Osteoblast (primary cell): ENCODE measurements around the gene OR52E6. TPM values are rescaled to one million over a fixed set of nuclear protein-coding genes. Genes with fewer than 3 reads are reported as not detected.
A peak's percentile ranks its signal among the peaks of the same experiment; 100 is the strongest.

Experiments used
- DNase-seq: peaks from one replicate; pipeline ENCODE4 v3.0.0; 2011; ENCODE audit warnings: low spot score, mixed read lengths; ENCODE audit not compliant: insufficient read length; ENCODE audit errors: missing footprints
- H2AFZ ChIP-seq: 2 replicates; pipeline ENCODE4 v1.6.0; 2011; ENCODE audit warnings: mild to moderate bottlenecking, low read length
- H3K27ac ChIP-seq: 2 replicates; pipeline ENCODE4 v1.5.1; 2011; ENCODE audit warnings: mild to moderate bottlenecking, low read depth, low read length, moderate library complexity
- H3K27me3 ChIP-seq: 2 replicates; pipeline ENCODE4 v1.6.0; 2012; ENCODE audit warnings: mild to moderate bottlenecking, control low read depth, inconsistent platforms, low read length, moderate library complexity; ENCODE audit not compliant: insufficient read depth
- H3K36me3 ChIP-seq: 2 replicates; pipeline ENCODE4 v1.5.1; 2011; ENCODE audit warnings: mild to moderate bottlenecking, low read length, control low read depth, moderate library complexity; ENCODE audit not compliant: insufficient read depth
- H3K4me1 ChIP-seq: 2 replicates; pipeline ENCODE4 v1.5.1; 2011; ENCODE audit warnings: mild to moderate bottlenecking, low read length, control low read depth, moderate library complexity; ENCODE audit not compliant: insufficient read depth
- H3K4me2 ChIP-seq: 2 replicates; pipeline ENCODE4 v1.6.0; 2011; ENCODE audit warnings: mild to moderate bottlenecking, low read length; ENCODE audit not compliant: insufficient read depth
- H3K4me3 ChIP-seq: fragments of 200-600 bp; sonication (generic); 3 replicates; pipeline ENCODE4 v1.5.1; 2012; ENCODE audit warnings: mild to moderate bottlenecking, low read length, inconsistent platforms; ENCODE audit not compliant: insufficient read depth
- H3K79me2 ChIP-seq: 2 replicates; pipeline ENCODE4 v1.6.0; 2012; ENCODE audit warnings: mild to moderate bottlenecking, low read length, control low read depth, inconsistent platforms; ENCODE audit not compliant: insufficient read depth
- H3K9me3 ChIP-seq: 2 replicates; pipeline ENCODE4 v1.5.1; 2011; ENCODE audit warnings: low read depth, low read length, control low read depth
- H4K20me1 ChIP-seq: 2 replicates; pipeline ENCODE4 v1.6.0; 2012; ENCODE audit warnings: mild to moderate bottlenecking, low read length, control low read depth; ENCODE audit not compliant: insufficient read depth
- CTCF ChIP-seq: IDR thresholded peaks from 2 replicates; pipeline ENCODE4 v1.5.1; 2011; ENCODE audit warnings: mild to moderate bottlenecking, low read depth, low read length, moderate library complexity; ENCODE audit errors: extremely low read depth
- total RNA-seq: library from RNA; depleted of rRNA; stranded (reverse); fragments of >200 nt; gene quantifications from 2 replicates; pipeline ENCODE4 v1.2.3, GENCODE V29; 2012

OR52E6 gene
- total RNA-seq, 1 donor: 1.4 TPM

DNA sequence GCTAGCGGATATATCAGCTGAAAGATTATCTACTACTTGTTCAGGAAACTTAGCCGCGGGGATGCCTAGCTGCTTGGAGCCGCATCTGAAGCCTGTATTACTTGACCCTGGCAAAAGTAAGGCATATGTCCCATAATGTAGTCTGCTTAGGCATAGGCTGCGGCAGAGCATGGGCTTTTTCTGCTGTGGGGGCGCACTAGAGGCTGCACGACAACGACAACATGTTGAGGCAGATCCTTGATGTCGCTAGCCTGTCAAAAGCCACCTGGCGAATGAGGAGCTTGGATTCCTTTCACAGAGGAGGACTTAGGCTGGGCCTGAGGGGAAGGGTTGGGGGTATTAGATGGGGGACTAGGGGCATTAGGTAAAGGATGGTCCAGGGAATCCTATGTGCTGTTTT is 34.1 kb downstream of the OR52E6 start:
- no peak overlapping the region for H3K27ac ChIP-seq
- H3K4me1 ChIP-seq: peaks cover 4% of the 10 kb centered on the region
- TF ChIP-seq CTCF: no peak
- no peak overlapping the region for H3K4me2 ChIP-seq
- H3K79me2 ChIP-seq: no peaks in the 10 kb centered on the region
- peak overlapping the region; percentile 20 for H2AFZ ChIP-seq
- no peaks in the 10 kb centered on the region for H3K9me3 ChIP-seq
- no peak overlapping the region for H3K4me3 ChIP-seq
- no peaks in the 10 kb centered on the region for H3K27me3 ChIP-seq
- no peak for DNase-seq
- H4K20me1 ChIP-seq: no peaks in the 10 kb centered on the region
- H3K36me3 ChIP-seq: no peaks in the 10 kb centered on the region

DNA sequence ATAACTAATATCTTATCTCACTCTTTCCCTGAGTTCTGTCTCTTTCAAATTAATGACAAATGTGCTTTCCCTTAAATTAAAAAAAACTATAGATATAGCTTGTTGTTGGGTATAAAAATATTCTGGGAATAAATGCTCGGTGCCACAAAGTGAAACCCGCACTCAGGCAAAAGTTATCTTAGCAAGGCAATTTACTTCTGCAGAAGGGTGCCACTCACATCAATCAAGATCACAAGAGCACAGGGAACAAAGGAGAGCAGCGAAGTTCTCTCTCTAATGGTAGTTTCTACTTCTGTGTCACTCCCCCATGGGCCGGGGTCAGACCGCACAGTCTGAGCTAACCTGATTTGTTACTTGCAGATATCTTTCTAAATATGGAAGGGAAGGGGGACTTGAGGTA is 37.7 kb downstream of the OR52E6 start:
- no peaks in the 10 kb centered on the region for H4K20me1 ChIP-seq

DNA sequence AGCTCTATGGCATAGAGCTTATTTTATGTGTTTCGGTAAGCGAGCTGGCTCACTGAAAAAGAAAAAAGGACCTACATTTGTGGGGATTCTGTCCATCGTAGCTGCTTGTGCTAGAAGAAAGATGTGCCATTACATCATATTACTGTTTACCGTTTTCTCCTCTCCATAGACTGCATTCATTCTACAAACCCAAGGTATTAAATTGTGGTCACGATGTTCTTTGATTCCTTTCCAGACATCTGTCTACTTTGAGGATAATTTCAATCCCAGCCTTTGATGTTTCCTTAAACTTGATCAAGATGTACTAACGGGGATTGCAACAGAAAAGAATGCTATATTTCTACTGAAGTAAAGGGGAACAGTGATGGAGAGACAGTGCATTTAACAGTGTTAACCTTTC is 45.2 kb downstream of the OR52E6 start:
- H2AFZ ChIP-seq: no peak overlapping the region
- no peaks in the 10 kb centered on the region for H3K4me1 ChIP-seq
- no peaks in the 10 kb centered on the region for H4K20me1 ChIP-seq
- no peak overlapping the region for H3K4me2 ChIP-seq
- H3K4me3 ChIP-seq: no peak overlapping the region
- H3K79me2 ChIP-seq: no peaks in the 10 kb centered on the region
- no peaks in the 10 kb centered on the region for H3K36me3 ChIP-seq
- no peaks in the 10 kb centered on the region for H3K27me3 ChIP-seq
- H3K27ac ChIP-seq: no peak overlapping the region
- DNase-seq: no peak
- H3K9me3 ChIP-seq: no peaks in the 10 kb centered on the region
- TF ChIP-seq CTCF: no peak

More for the DNA sequence above, 37.7 kb downstream of the OR52E6 start:
- no peaks in the 10 kb centered on the region for H3K27me3 ChIP-seq
- no peaks in the 10 kb centered on the region for H3K9me3 ChIP-seq
- no peak for TF ChIP-seq CTCF
- H3K4me2 ChIP-seq: no peak overlapping the region
- no peak for DNase-seq
- H3K4me3 ChIP-seq: no peak overlapping the region
- H3K27ac ChIP-seq: no peak overlapping the region
- no peaks in the 10 kb centered on the region for H3K36me3 ChIP-seq
- peaks cover 1% of the 10 kb centered on the region for H3K4me1 ChIP-seq
- no peak overlapping the region for H2AFZ ChIP-seq
- H3K79me2 ChIP-seq: no peaks in the 10 kb centered on the region

DNA sequence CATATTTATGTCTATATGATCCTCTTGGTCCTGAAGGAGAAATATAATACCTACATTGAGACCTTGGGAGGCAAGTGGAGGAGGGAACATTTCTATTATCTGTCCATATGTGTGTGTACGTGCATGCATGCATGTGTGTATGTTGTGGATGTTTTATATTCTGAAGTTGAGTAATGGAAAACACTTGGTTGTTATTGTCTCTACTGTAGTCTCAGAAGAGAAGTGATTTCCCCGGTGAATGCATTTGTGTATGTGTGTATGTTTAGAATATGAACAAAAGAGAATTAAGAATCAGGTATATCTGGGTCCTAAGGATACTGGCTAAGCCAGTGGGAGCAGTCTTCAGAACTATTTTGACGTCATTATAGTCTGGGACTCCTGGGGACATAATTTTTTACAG is 50.5 kb downstream of the OR52E6 start, which contains the start of gene OR52N1:
Gene OR52N1 (minus strand): TSS at position 101 of the 400 bp plus-strand sequence. CDS start 2,449 bp downstream, outside the sequence.
- Histone ChIP-seq H3K4me2 (no peak within 1 kb of the TSS), H3K27me3 (no peaks in the 10 kb centered on the region), H2AFZ (no peak within 1 kb of the TSS), H3K27ac (no peak within 1 kb of the TSS), H3K4me3 (no peak within 1 kb of the TSS), H4K20me1 (no peaks in the 10 kb centered on the region), H3K9me3 (no peaks in the 10 kb centered on the region), H3K4me1 (no peaks in the 10 kb centered on the region), H3K36me3 (no peaks in the 10 kb centered on the region), H3K79me2 (no peaks in the 10 kb centered on the region)
- no peak for DNase-seq
- no peak for TF ChIP-seq CTCF

Other genes starting within 250 kb of the OR52E6 start
- 3.6 and 3.8 TPM in 2 replicates for gene TRIM6, start 245.3 kb downstream of the OR52E6 start, total RNA-seq
- 8.3 and 10.3 TPM in 2 replicates for gene TRIM34, start 216.9 kb downstream of the OR52E6 start, total RNA-seq
- 25.9 and 29.7 TPM in 2 replicates for gene TRIM5, start 156.8 kb downstream of the OR52E6 start, total RNA-seq
- 152 and 185 TPM in 2 replicates for gene TRIM22, start 152.1 kb downstream of the OR52E6 start, total RNA-seq
- under 0.01 TPM in 1 of 2 replicates, not detected in the other for gene OR56B1, start 105.4 kb downstream of the OR52E6 start, total RNA-seq
- gene OR52N4, start 87.7 kb downstream of the OR52E6 start, total RNA-seq: not detected in 2 replicates
- gene OR52N5, start 58.5 kb downstream of the OR52E6 start, total RNA-seq: not detected in 2 replicates
- gene OR52N1, start 50.6 kb downstream of the OR52E6 start, total RNA-seq: 0.36 TPM in 1 of 2 replicates, not detected in the other
- not detected in 2 replicates for gene OR52N2, start 33.0 kb downstream of the OR52E6 start, total RNA-seq
- gene OR52E8, start 15.8 kb upstream of the OR52E6 start, total RNA-seq: 0.36 TPM in 1 of 2 replicates, not detected in the other
- not detected in 2 replicates for gene OR52E4, start 38.7 kb upstream of the OR52E6 start, total RNA-seq
- gene OR52E5, start 51.3 kb upstream of the OR52E6 start, total RNA-seq: not detected in 2 replicates
- gene OR56A3, start 100.4 kb upstream of the OR52E6 start, total RNA-seq: not detected in 2 replicates
- gene OR56A5, start 126.6 kb upstream of the OR52E6 start, total RNA-seq: not detected in 2 replicates
- not detected in 2 replicates for gene OR52L1, start 145.1 kb upstream of the OR52E6 start, total RNA-seq
- gene OR56A4, start 165.0 kb upstream of the OR52E6 start, total RNA-seq: not detected in 2 replicates
- under 0.01 TPM in 2 replicates for gene OR56A1, start 188.9 kb upstream of the OR52E6 start, total RNA-seq